ENCODE measurements around the gene CPEB1.

DNA sequence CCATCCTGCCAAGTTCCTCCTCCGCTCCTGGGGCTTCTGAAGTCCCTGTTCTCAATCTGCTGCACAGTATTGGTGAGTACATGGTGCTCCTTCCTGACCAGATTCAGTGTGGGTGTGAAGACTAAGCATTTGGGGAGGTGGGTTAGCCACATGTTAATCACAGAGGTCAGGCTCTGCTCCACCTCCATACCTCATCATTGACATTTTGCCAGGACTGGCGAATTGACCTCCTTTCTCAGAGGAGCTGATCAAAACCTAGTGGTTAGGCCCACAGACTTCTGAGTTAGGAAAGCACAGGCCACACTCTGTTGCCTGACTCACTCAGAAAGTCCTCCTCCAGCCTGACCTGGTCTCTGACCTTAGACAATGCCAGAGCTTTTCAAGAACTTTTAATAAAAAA lies 98.5 kb downstream of the CPEB1 start:
- TF ChIP-seq, protein P1, sequence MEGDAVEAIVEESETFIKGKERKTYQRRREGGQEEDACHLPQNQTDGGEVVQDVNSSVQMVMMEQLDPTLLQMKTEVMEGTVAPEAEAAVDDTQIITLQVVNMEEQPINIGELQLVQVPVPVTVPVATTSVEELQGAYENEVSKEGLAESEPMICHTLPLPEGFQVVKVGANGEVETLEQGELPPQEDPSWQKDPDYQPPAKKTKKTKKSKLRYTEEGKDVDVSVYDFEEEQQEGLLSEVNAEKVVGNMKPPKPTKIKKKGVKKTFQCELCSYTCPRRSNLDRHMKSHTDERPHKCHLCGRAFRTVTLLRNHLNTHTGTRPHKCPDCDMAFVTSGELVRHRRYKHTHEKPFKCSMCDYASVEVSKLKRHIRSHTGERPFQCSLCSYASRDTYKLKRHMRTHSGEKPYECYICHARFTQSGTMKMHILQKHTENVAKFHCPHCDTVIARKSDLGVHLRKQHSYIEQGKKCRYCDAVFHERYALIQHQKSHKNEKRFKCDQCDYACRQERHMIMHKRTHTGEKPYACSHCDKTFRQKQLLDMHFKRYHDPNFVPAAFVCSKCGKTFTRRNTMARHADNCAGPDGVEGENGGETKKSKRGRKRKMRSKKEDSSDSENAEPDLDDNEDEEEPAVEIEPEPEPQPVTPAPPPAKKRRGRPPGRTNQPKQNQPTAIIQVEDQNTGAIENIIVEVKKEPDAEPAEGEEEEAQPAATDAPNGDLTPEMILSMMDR (IDR thresholded peaks at IDR 0.05; ENCODE audit: insufficient read depth, low read length) = no peak
- TF ChIP-seq POLR2AphosphoS5 (IDR thresholded peaks at IDR 0.05; ENCODE audit: low read depth) = no peak
- no peak for TF ChIP-seq REST (IDR thresholded peaks at IDR 0.05; ENCODE audit: insufficient replicate concordance, low read depth)

Measured in HL-60 (cell line).